Esophagus (tissue), 2 donors: Measurements from ENCODE around the gene RFX1. TPM values are rescaled to one million over a fixed set of nuclear protein-coding genes. Genes with fewer than 3 reads are reported as not detected.

ENCODE experiments used
- H3K27ac ChIP-seq, 2 donors: one replicate each; pipeline ENCODE4 v1.5.1; 2013; ENCODE audit warnings: low read depth in 2 of 2, mild to moderate bottlenecking in 2 of 2, inconsistent platforms in 1 of 2, low read length in 1 of 2, moderate library complexity in 1 of 2
- H3K27me3 ChIP-seq, 2 donors: one replicate each; pipeline ENCODE4 v1.6.1; 2013; ENCODE audit warnings: low read length in 2 of 2, control low read depth in 1 of 2, mild to moderate bottlenecking in 1 of 2; ENCODE audit not compliant: insufficient read depth in 2 of 2, control insufficient read depth in 1 of 2
- H3K36me3 ChIP-seq, 2 donors: one replicate each; pipeline ENCODE4 v1.6.1; 2013; ENCODE audit warnings: low read length in 1 of 2; ENCODE audit not compliant: control insufficient read depth in 2 of 2, insufficient read depth in 2 of 2
- H3K4me1 ChIP-seq, 2 donors: one replicate each; pipeline ENCODE4 v1.6.1; 2013; ENCODE audit warnings: low read length in 1 of 2; ENCODE audit not compliant: control insufficient read depth in 2 of 2, insufficient read depth in 2 of 2
- H3K4me3 ChIP-seq, 2 donors: one replicate each; pipeline ENCODE4 v1.5.1; 2013; ENCODE audit warnings: low read length in 2 of 2, mild to moderate bottlenecking in 2 of 2, low read depth in 1 of 2, moderate library complexity in 1 of 2
- H3K9me3 ChIP-seq, 2 donors: one replicate each; pipeline ENCODE4 v1.6.1; 2013; ENCODE audit warnings: mild to moderate bottlenecking in 2 of 2, low read depth in 1 of 2, low read length in 1 of 2, moderate library complexity in 1 of 2; ENCODE audit not compliant: control insufficient read depth in 2 of 2, insufficient read depth in 1 of 2
- WGBS, 2 donors: extraction: QIAGEN DNeasy Blood & Tissue Kit; methylation state at CpG; one replicate each; pipeline ENCODE4 v1.1.7; 2013; 5-methylcytosine and 5-hydroxymethylcytosine counted together
- polyA plus RNA-seq, 2 donors: library from polyadenylated mRNA; stranded (reverse); fragments of 200-250 nt; gene quantifications; one replicate each; pipeline ENCODE4 v1.2.3, GENCODE V29; 2013
- donor health status: healthy with polysubstance abuse.
- donor health status: Bipolar disorder and iron deficiency.

Gene RFX1
- polyA plus RNA-seq, 2 donors = 3.8 to 6.6 TPM

- H3K36me3 ChIP-seq = peaks cover 0 to 16% of the 10 kb centered on the region in 2 donors
- no peaks in the 10 kb centered on the region for H3K27me3 ChIP-seq
- peak within 1 kb of the TSS; percentile 82 to 92 for H3K27ac ChIP-seq
- peak within 1 kb of the TSS; percentile 69 to 98 for H3K4me3 ChIP-seq
- H3K9me3 ChIP-seq = no peaks in the 10 kb centered on the region
- peaks cover 4 to 14% of the 10 kb centered on the region in 2 donors for H3K4me1 ChIP-seq
- 0 to 1% methylated on average over 52 to 63 of the region's 65 CpGs for WGBS, 2 donors
Measured at GRCh38 chr19:13952154-13952930, 53.8 kb downstream of the RFX1 start, which contains the start of gene DCAF15. Gene DCAF15 (plus strand): TSS chr19:13952509. CDS start chr19:13952513, 4 bp downstream.

- Histone ChIP-seq H3K9me3 (no peaks in the 10 kb centered on the region), H3K4me1 (peaks cover 4 to 14% of the 10 kb centered on the region in 2 donors), H3K27ac (no peak overlapping the region), H3K27me3 (no peaks in the 10 kb centered on the region), H3K4me3 (peak overlapping the region in 1 of 2 donors; percentile 69), H3K36me3 (peaks cover 0 to 14% of the 10 kb centered on the region in 2 donors)
- 10 to 11% methylated on average over 20 of the region's 20 CpGs for WGBS, 2 donors
Measured at GRCh38 chr19:13951799-13952153, 54.3 kb downstream of the RFX1 start.

DNA sequence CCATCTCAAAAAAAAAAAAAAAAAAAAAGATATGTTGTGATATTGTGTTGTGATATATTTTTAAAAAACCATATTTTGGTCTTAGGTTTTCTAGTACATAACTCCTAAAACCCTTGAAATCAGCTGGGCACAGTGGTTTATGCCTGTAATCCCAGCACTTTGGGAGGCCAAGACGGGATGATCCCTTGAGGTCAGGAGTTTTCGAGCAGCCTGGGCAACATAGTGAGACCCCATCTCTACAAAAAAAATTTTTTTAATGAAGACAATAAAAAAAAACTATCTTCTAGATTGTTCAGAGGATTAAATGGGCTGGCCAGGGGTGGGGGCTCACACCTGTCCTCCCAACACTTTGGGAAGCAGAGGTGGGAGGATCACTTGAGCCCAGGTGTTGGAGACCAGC lies 55.1 kb downstream of the RFX1 start:
- Histone ChIP-seq H3K4me3 (no peak overlapping the region), H3K4me1 (peaks cover 4 to 14% of the 10 kb centered on the region in 2 donors), H3K36me3 (peaks cover 0 to 8% of the 10 kb centered on the region in 2 donors), H3K27ac (no peak overlapping the region), H3K9me3 (no peaks in the 10 kb centered on the region), H3K27me3 (no peaks in the 10 kb centered on the region)
- WGBS, 2 donors = 87 to 88% methylated on average over 2 of the region's 2 CpGs

- no peak overlapping the region for H3K27ac ChIP-seq
- H3K4me3 ChIP-seq = no peak overlapping the region
- 63 to 69% methylated on average over 4 of the region's 4 CpGs for WGBS, 2 donors
- H3K9me3 ChIP-seq = no peaks in the 10 kb centered on the region
- H3K4me1 ChIP-seq = no peaks in the 10 kb centered on the region
- H3K36me3 ChIP-seq = no peaks in the 10 kb centered on the region
- H3K27me3 ChIP-seq = no peaks in the 10 kb centered on the region
Measured at GRCh38 chr19:13946414-13946813, 59.7 kb downstream of the RFX1 start.

GRCh38 chr19:13942023-13942684 lies 64.0 kb downstream of the RFX1 start:
- no peaks in the 10 kb centered on the region for H3K36me3 ChIP-seq
- WGBS, 2 donors = 98 to 100% methylated on average over 1 of the region's 1 CpG
- H3K27ac ChIP-seq = no peak overlapping the region
- no peak overlapping the region for H3K4me3 ChIP-seq
- no peaks in the 10 kb centered on the region for H3K9me3 ChIP-seq
- H3K4me1 ChIP-seq = peaks cover 0 to 4% of the 10 kb centered on the region in 2 donors
- H3K27me3 ChIP-seq = no peaks in the 10 kb centered on the region

- H3K27ac ChIP-seq = no peak within 1 kb of the TSS
- no peaks in the 10 kb centered on the region for H3K27me3 ChIP-seq
- no peaks in the 10 kb centered on the region for H3K36me3 ChIP-seq
- peaks cover 0 to 5% of the 10 kb centered on the region in 2 donors for H3K9me3 ChIP-seq
- no peak within 1 kb of the TSS for H3K4me3 ChIP-seq
- WGBS, 2 donors = 21 to 29% methylated on average over 20 to 21 of the region's 21 CpGs
- H3K4me1 ChIP-seq = peaks cover 0 to 8% of the 10 kb centered on the region in 2 donors
Measured at GRCh38 chr19:13938301-13939064, 67.6 kb downstream of the RFX1 start, which contains the start of gene PODNL1. Gene PODNL1 (minus strand): TSS chr19:13938417. CDS start chr19:13938181, 236 bp downstream.

- Histone ChIP-seq H3K36me3 (no peaks in the 10 kb centered on the region), H3K4me3 (no peak overlapping the region)
- 14 to 18% methylated on average over 27 to 29 of the region's 29 CpGs for WGBS, 2 donors
Measured at GRCh38 chr19:13937479-13938300, 68.4 kb downstream of the RFX1 start.

DNA sequence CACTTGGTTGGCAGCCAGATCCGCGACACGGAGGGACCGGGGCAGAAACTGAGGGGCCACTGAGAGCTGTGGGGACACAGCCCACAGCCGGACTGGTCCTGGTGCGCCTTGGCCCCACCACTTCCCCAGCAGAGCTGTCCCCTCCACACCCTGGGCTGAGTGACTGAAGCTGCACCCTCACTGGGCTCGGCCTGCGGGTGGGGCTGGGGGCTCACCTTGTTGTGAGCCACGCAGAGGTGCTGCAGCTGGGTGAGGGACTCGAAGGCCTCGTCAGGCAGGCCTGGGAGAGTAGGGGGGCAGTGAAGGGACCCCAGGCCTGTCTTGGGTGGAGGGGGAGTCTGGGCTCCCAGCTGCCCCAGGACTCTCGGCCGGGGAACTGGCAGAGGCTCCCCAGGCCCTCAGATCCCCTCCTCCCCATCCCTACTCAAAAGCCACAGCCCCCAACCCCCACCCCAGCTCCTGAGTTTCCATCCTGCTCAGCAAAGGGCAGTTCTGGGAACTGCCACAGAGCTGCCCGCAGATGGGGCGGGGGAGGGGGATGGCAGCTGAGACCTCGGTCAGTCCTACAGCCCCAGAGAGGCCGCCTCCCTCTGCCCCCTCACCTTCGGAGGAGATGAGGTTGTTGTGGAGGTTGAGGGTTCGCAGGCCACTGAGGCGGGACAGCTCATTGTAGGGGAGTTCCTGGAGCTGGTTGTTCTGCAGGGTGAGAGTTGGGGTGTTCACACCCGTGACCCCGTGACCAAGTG lies 70.2 kb downstream of the RFX1 start:
- Histone ChIP-seq H3K9me3 (peaks cover 0 to 5% of the 10 kb centered on the region in 2 donors), H3K36me3 (peaks cover 3 to 5% of the 10 kb centered on the region in 2 donors), H3K4me1 (peaks cover 0 to 8% of the 10 kb centered on the region in 2 donors), H3K27ac (no peak overlapping the region), H3K4me3 (no peak overlapping the region), H3K27me3 (no peaks in the 10 kb centered on the region)
- WGBS, 2 donors = 68 to 78% methylated on average over 22 of the region's 22 CpGs

More at GRCh38 chr19:13937479-13938300, 68.4 kb downstream of the RFX1 start:
- H3K4me1 ChIP-seq = peaks cover 0 to 8% of the 10 kb centered on the region in 2 donors
- peaks cover 0 to 5% of the 10 kb centered on the region in 2 donors for H3K9me3 ChIP-seq
- no peaks in the 10 kb centered on the region for H3K27me3 ChIP-seq
- no peak overlapping the region for H3K27ac ChIP-seq
